ENCODE data around the gene DAG1.

Gene DAG1

GRCh38 chr3:49498239-49498638 is 28.2 kb downstream of the DAG1 start:
- H3K9ac ChIP-seq (ENCODE audit: low read length in 2 of 2), result no peak overlapping the region
- H3K27me3 ChIP-seq (ENCODE audit: control insufficient read depth in 1 of 2, insufficient read depth in 2 of 2, low read length in 2 of 2), result no peaks in the 10 kb centered on the region
- H3K27ac ChIP-seq (ENCODE audit: low read length), result peak overlapping the region; percentile 7
- peaks cover 23% of the 10 kb centered on the region for H3K4me1 ChIP-seq (ENCODE audit: control insufficient read depth, insufficient read depth, low read length)
- H3K4me3 ChIP-seq (ENCODE audit: low read length in 2 of 2), result no peak overlapping the region
- H3K36me3 ChIP-seq (ENCODE audit: control insufficient read depth in 2 of 2, insufficient read depth in 2 of 2, low read length in 2 of 2), result peaks cover 2 to 4% of the 10 kb centered on the region in 2 donors
- H3K9me3 ChIP-seq (ENCODE audit: control insufficient read depth in 2 of 2, low read length in 2 of 2), result no peaks in the 10 kb centered on the region

DNA sequence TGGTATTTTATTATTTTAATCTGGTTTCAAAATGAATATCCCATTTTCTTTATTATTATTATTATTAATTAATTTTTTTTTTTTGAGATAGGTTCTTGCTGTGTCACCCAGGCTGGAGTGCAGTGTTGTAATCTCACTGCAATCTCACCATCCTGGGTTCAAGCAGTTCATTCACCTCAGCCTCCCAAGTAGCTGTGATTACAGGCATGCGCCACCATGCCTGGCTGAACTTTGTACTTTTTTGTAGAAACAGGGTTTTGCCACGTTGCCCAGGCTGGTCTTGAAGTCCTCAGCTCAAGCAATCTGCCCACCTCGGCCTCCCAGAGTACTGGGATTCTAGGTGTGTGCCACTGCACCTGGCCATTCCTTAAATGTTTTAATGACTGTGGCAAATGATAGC is 28.6 kb downstream of the DAG1 start:
- peaks cover 0 to under 1% of the 10 kb centered on the region in 2 donors for H3K36me3 ChIP-seq (ENCODE audit: control insufficient read depth in 2 of 2, insufficient read depth in 2 of 2, low read length in 2 of 2)
- no peaks in the 10 kb centered on the region for H3K9me3 ChIP-seq (ENCODE audit: control insufficient read depth in 2 of 2, low read length in 2 of 2)
- no peaks in the 10 kb centered on the region for H3K27me3 ChIP-seq (ENCODE audit: control insufficient read depth in 1 of 2, insufficient read depth in 2 of 2, low read length in 2 of 2)
- no peak overlapping the region for H3K9ac ChIP-seq (ENCODE audit: low read length in 2 of 2)
- H3K27ac ChIP-seq (ENCODE audit: low read length), result no peak overlapping the region
- peaks cover 23% of the 10 kb centered on the region for H3K4me1 ChIP-seq (ENCODE audit: control insufficient read depth, insufficient read depth, low read length)
- no peak overlapping the region for H3K4me3 ChIP-seq (ENCODE audit: low read length in 2 of 2)

GRCh38 chr3:49500205-49500731 is 30.2 kb downstream of the DAG1 start:
- no peak overlapping the region for H3K4me3 ChIP-seq (ENCODE audit: low read length in 2 of 2)
- H3K27ac ChIP-seq (ENCODE audit: low read length), result peak overlapping the region; percentile 41
- no peaks in the 10 kb centered on the region for H3K27me3 ChIP-seq (ENCODE audit: control insufficient read depth in 1 of 2, insufficient read depth in 2 of 2, low read length in 2 of 2)
- H3K9me3 ChIP-seq (ENCODE audit: control insufficient read depth in 2 of 2, low read length in 2 of 2), result no peaks in the 10 kb centered on the region
- H3K4me1 ChIP-seq (ENCODE audit: control insufficient read depth, insufficient read depth, low read length), result peaks cover 16% of the 10 kb centered on the region
- H3K9ac ChIP-seq (ENCODE audit: low read length in 2 of 2), result no peak overlapping the region
- no peaks in the 10 kb centered on the region for H3K36me3 ChIP-seq (ENCODE audit: control insufficient read depth in 2 of 2, insufficient read depth in 2 of 2, low read length in 2 of 2)

GRCh38 chr3:49500732-49501609 is 30.9 kb downstream of the DAG1 start:
- Histone ChIP-seq H3K4me1 (ENCODE audit: control insufficient read depth, insufficient read depth, low read length) (peaks cover 16% of the 10 kb centered on the region), H3K9ac (ENCODE audit: low read length in 2 of 2) (no peak overlapping the region), H3K9me3 (ENCODE audit: control insufficient read depth in 2 of 2, low read length in 2 of 2) (no peaks in the 10 kb centered on the region), H3K36me3 (ENCODE audit: control insufficient read depth in 2 of 2, insufficient read depth in 2 of 2, low read length in 2 of 2) (no peaks in the 10 kb centered on the region), H3K27me3 (ENCODE audit: control insufficient read depth in 1 of 2, insufficient read depth in 2 of 2, low read length in 2 of 2) (no peaks in the 10 kb centered on the region), H3K4me3 (ENCODE audit: low read length in 2 of 2) (no peak overlapping the region), H3K27ac (ENCODE audit: low read length) (peak overlapping the region; percentile 41)

DNA sequence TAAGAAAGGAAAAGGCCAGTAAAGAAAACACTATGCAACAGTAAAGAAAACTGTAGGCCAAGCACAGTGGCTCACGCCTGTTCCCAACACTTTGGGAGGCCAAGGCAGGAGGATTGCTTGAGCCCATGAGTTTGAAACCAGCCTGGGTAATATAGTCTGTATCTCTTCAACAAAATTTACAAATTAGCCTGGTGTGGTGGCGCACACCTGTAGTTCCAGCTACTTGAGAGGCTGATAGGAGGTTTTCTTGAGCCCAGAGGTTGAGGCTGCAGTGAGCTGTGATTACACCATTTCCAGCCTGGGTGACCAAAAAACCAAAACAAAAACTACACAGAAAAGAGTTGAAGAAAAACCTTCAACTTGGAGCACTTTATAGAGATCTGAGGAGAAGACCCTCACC is 31.8 kb downstream of the DAG1 start:
- Histone ChIP-seq H3K27me3 (ENCODE audit: control insufficient read depth in 1 of 2, insufficient read depth in 2 of 2, low read length in 2 of 2) (no peaks in the 10 kb centered on the region), H3K27ac (ENCODE audit: low read length) (no peak overlapping the region), H3K4me3 (ENCODE audit: low read length in 2 of 2) (no peak overlapping the region), H3K9me3 (ENCODE audit: control insufficient read depth in 2 of 2, low read length in 2 of 2) (no peaks in the 10 kb centered on the region), H3K36me3 (ENCODE audit: control insufficient read depth in 2 of 2, insufficient read depth in 2 of 2, low read length in 2 of 2) (no peaks in the 10 kb centered on the region), H3K4me1 (ENCODE audit: control insufficient read depth, insufficient read depth, low read length) (peaks cover 16% of the 10 kb centered on the region), H3K9ac (ENCODE audit: low read length in 2 of 2) (no peak overlapping the region)

GRCh38 chr3:49506906-49507305 is 36.8 kb downstream of the DAG1 start:
- Histone ChIP-seq H3K9ac (ENCODE audit: low read length in 2 of 2) (no peak overlapping the region), H3K27me3 (ENCODE audit: control insufficient read depth in 1 of 2, insufficient read depth in 2 of 2, low read length in 2 of 2) (no peaks in the 10 kb centered on the region), H3K4me3 (ENCODE audit: low read length in 2 of 2) (no peak overlapping the region), H3K27ac (ENCODE audit: low read length) (no peak overlapping the region), H3K4me1 (ENCODE audit: control insufficient read depth, insufficient read depth, low read length) (peaks cover 3% of the 10 kb centered on the region), H3K36me3 (ENCODE audit: control insufficient read depth in 2 of 2, insufficient read depth in 2 of 2, low read length in 2 of 2) (peaks cover 4 to 13% of the 10 kb centered on the region in 2 donors), H3K9me3 (ENCODE audit: control insufficient read depth in 2 of 2, low read length in 2 of 2) (no peaks in the 10 kb centered on the region)

GRCh38 chr3:49509028-49509561 is 39.0 kb downstream of the DAG1 start:
- peaks cover 9 to 16% of the 10 kb centered on the region in 2 donors for H3K36me3 ChIP-seq (ENCODE audit: control insufficient read depth in 2 of 2, insufficient read depth in 2 of 2, low read length in 2 of 2)
- no peak overlapping the region for H3K27ac ChIP-seq (ENCODE audit: low read length)
- no peaks in the 10 kb centered on the region for H3K9me3 ChIP-seq (ENCODE audit: control insufficient read depth in 2 of 2, low read length in 2 of 2)
- peaks cover 3% of the 10 kb centered on the region for H3K4me1 ChIP-seq (ENCODE audit: control insufficient read depth, insufficient read depth, low read length)
- no peaks in the 10 kb centered on the region for H3K27me3 ChIP-seq (ENCODE audit: control insufficient read depth in 1 of 2, insufficient read depth in 2 of 2, low read length in 2 of 2)
- H3K4me3 ChIP-seq (ENCODE audit: low read length in 2 of 2), result no peak overlapping the region
- H3K9ac ChIP-seq (ENCODE audit: low read length in 2 of 2), result no peak overlapping the region

GRCh38 chr3:49511639-49512038 is 41.6 kb downstream of the DAG1 start:
- Histone ChIP-seq H3K4me1 (ENCODE audit: control insufficient read depth, insufficient read depth, low read length) (peaks cover 3% of the 10 kb centered on the region), H3K36me3 (ENCODE audit: control insufficient read depth in 2 of 2, insufficient read depth in 2 of 2, low read length in 2 of 2) (peaks cover 16 to 22% of the 10 kb centered on the region in 2 donors), H3K4me3 (ENCODE audit: low read length in 2 of 2) (no peak overlapping the region)

GRCh38 chr3:49512781-49513355 is 42.8 kb downstream of the DAG1 start:
- Histone ChIP-seq H3K27ac (ENCODE audit: low read length) (no peak overlapping the region), H3K4me1 (ENCODE audit: control insufficient read depth, insufficient read depth, low read length) (peaks cover 3% of the 10 kb centered on the region), H3K4me3 (ENCODE audit: low read length in 2 of 2) (no peak overlapping the region), H3K9me3 (ENCODE audit: control insufficient read depth in 2 of 2, low read length in 2 of 2) (no peaks in the 10 kb centered on the region), H3K9ac (ENCODE audit: low read length in 2 of 2) (no peak overlapping the region), H3K36me3 (ENCODE audit: control insufficient read depth in 2 of 2, insufficient read depth in 2 of 2, low read length in 2 of 2) (peaks cover 22 to 28% of the 10 kb centered on the region in 2 donors), H3K27me3 (ENCODE audit: control insufficient read depth in 1 of 2, insufficient read depth in 2 of 2, low read length in 2 of 2) (no peaks in the 10 kb centered on the region)

More at GRCh38 chr3:49511639-49512038, 41.6 kb downstream of the DAG1 start:
- Histone ChIP-seq H3K27me3 (ENCODE audit: control insufficient read depth in 1 of 2, insufficient read depth in 2 of 2, low read length in 2 of 2) (no peaks in the 10 kb centered on the region), H3K9me3 (ENCODE audit: control insufficient read depth in 2 of 2, low read length in 2 of 2) (no peaks in the 10 kb centered on the region), H3K27ac (ENCODE audit: low read length) (no peak overlapping the region), H3K9ac (ENCODE audit: low read length in 2 of 2) (no peak overlapping the region)

- peaks cover 3% of the 10 kb centered on the region for H3K4me1 ChIP-seq (ENCODE audit: control insufficient read depth, insufficient read depth, low read length)
- peaks cover 28 to 29% of the 10 kb centered on the region in 2 donors for H3K36me3 ChIP-seq (ENCODE audit: control insufficient read depth in 2 of 2, insufficient read depth in 2 of 2, low read length in 2 of 2)
- H3K27me3 ChIP-seq (ENCODE audit: control insufficient read depth in 1 of 2, insufficient read depth in 2 of 2, low read length in 2 of 2), result no peaks in the 10 kb centered on the region
- no peaks in the 10 kb centered on the region for H3K9me3 ChIP-seq (ENCODE audit: control insufficient read depth in 2 of 2, low read length in 2 of 2)
- no peak overlapping the region for H3K27ac ChIP-seq (ENCODE audit: low read length)
- H3K9ac ChIP-seq (ENCODE audit: low read length in 2 of 2), result no peak overlapping the region
- H3K4me3 ChIP-seq (ENCODE audit: low read length in 2 of 2), result no peak overlapping the region
Observed at GRCh38 chr3:49513494-49514124, 43.5 kb downstream of the DAG1 start.
